Measurements from ENCODE around the gene PABPC1L.

- TF ChIP-seq MAX (IDR thresholded peaks at IDR 0.05) = no peak
- TF ChIP-seq, protein P1, sequence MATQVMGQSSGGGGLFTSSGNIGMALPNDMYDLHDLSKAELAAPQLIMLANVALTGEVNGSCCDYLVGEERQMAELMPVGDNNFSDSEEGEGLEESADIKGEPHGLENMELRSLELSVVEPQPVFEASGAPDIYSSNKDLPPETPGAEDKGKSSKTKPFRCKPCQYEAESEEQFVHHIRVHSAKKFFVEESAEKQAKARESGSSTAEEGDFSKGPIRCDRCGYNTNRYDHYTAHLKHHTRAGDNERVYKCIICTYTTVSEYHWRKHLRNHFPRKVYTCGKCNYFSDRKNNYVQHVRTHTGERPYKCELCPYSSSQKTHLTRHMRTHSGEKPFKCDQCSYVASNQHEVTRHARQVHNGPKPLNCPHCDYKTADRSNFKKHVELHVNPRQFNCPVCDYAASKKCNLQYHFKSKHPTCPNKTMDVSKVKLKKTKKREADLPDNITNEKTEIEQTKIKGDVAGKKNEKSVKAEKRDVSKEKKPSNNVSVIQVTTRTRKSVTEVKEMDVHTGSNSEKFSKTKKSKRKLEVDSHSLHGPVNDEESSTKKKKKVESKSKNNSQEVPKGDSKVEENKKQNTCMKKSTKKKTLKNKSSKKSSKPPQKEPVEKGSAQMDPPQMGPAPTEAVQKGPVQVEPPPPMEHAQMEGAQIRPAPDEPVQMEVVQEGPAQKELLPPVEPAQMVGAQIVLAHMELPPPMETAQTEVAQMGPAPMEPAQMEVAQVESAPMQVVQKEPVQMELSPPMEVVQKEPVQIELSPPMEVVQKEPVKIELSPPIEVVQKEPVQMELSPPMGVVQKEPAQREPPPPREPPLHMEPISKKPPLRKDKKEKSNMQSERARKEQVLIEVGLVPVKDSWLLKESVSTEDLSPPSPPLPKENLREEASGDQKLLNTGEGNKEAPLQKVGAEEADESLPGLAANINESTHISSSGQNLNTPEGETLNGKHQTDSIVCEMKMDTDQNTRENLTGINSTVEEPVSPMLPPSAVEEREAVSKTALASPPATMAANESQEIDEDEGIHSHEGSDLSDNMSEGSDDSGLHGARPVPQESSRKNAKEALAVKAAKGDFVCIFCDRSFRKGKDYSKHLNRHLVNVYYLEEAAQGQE (IDR thresholded peaks at IDR 0.05; ENCODE audit: low read depth) = no peak
- TF ChIP-seq CTCF (IDR thresholded peaks at IDR 0.05 in 2 of 3, conservative IDR thresholded peaks at IDR 0.05 in 1 of 3; ENCODE audit: borderline replicate concordance in 1 of 3, insufficient read depth in 1 of 3, low read depth in 2 of 3, low read length in 2 of 3) = no peak
- TF ChIP-seq RAD21 (IDR thresholded peaks at IDR 0.05; ENCODE audit: low read depth) = no peak
- TF ChIP-seq POLR2A (IDR thresholded peaks at IDR 0.05; ENCODE audit: borderline replicate concordance, extremely low read depth, insufficient read depth, insufficient read length) = no peak
- TF ChIP-seq CEBPB (IDR thresholded peaks at IDR 0.05; ENCODE audit: low read depth) = no peak
- TF ChIP-seq POLR2AphosphoS5 (IDR thresholded peaks at IDR 0.05; ENCODE audit: low read depth, low read length) = no peak
- no peak for TF ChIP-seq EZH2 (IDR thresholded peaks at IDR 0.05)
- no peak for TF ChIP-seq EZH2phosphoT487 (IDR thresholded peaks at IDR 0.05; ENCODE audit: borderline replicate concordance)
- TF ChIP-seq EGR1 (IDR thresholded peaks at IDR 0.05; ENCODE audit: low read depth) = no peak
- TF ChIP-seq JUND (IDR thresholded peaks at IDR 0.05) = no peak
Observed at GRCh38 chr20:44976698-44977097, 66.8 kb downstream of the PABPC1L start.

Data from HCT116 (cell line).